Thyroid gland (tissue), 4 donors: ENCODE measurements around the gene SLC12A4. TPM values are rescaled to one million over a fixed set of nuclear protein-coding genes. Genes with fewer than 3 reads are reported as not detected.

Experiments used
- DNase-seq, 2 donors: peaks; one replicate each; pipeline ENCODE4 v3.0.0-alpha.2; 2019
- H3K27ac ChIP-seq, 3 donors: fragments of 200-600 bp; sonication (generic); 1 replicate in 2 of 3; 2 replicates in 1 of 3; pipeline ENCODE4 v1.5.1; 2016 to 2019; ENCODE audit warnings: mild to moderate bottlenecking in 1 of 3, moderate library complexity in 1 of 3
- H3K27me3 ChIP-seq: fragments of 200-600 bp; sonication (generic); one replicate; pipeline ENCODE4 v1.5.1; 2019
- H3K36me3 ChIP-seq, 2 donors: fragments of 200-600 bp; sonication (generic); one replicate each; pipeline ENCODE4 v1.5.1; 2016 to 2019
- H3K4me1 ChIP-seq, 2 donors: fragments of 200-600 bp; sonication (generic); one replicate each; pipeline ENCODE4 v1.5.1; 2017 to 2019
- H3K4me3 ChIP-seq, 3 donors: fragments of 200-600 bp; sonication (generic); replicated peaks in 1 of 3; 1 replicate in 2 of 3; 2 replicates in 1 of 3; pipeline ENCODE4 v1.5.1; 2016; ENCODE audit warnings: mild to moderate bottlenecking in 1 of 3
- H3K9me3 ChIP-seq: fragments of 200-600 bp; sonication (generic); one replicate; pipeline ENCODE4 v1.5.1; 2017
- CTCF ChIP-seq, 6 experiments: fragments of 200-600 bp in 3 of 6; fragments of 450-650 bp in 3 of 6; sonication (generic) in 3 of 6; IDR thresholded peaks; one replicate each; pipeline ENCODE4 v1.5.1; 2016 to 2019; ENCODE audit warnings: antibody characterized with exemption in 6 of 6, mild to moderate bottlenecking in 2 of 6, inconsistent platforms in 1 of 6, moderate library complexity in 1 of 6
- POLR2A ChIP-seq, 2 donors: fragments of 450-650 bp; IDR thresholded peaks; one replicate each; pipeline ENCODE4 v1.6.1; 2017; ENCODE audit warnings: antibody characterized with exemption in 2 of 2, mild to moderate bottlenecking in 2 of 2, moderate library complexity in 1 of 2
- WGBS, 2 donors: methylation state at CpG; one replicate each; pipeline ENCODE4 v1.1.5; 2017; 5-methylcytosine and 5-hydroxymethylcytosine counted together
- intact Hi-C: fragments of 100-400 bp; cut with DNase I; formaldehyde crosslinking; loops from one replicate; pipeline ENCODE4 v1.15.1; 2023
- total RNA-seq, 4 donors: library from RNA; depleted of rRNA; stranded (reverse); fragments of >200 nt; gene quantifications; one replicate each; pipeline ENCODE4 v1.2.3, GENCODE V29; 2016

The SLC12A4 gene
- total RNA-seq, 4 donors from 2014 or later = 47.0 to 65.1 (median 51.7) TPM

GRCh38 chr16:67964477-67965131 is 3.8 kb downstream of the SLC12A4 start:
- TF ChIP-seq POLR2A (IDR thresholded peaks at IDR 0.05) (no peak), CTCF (IDR thresholded peaks at IDR 0.05) (no peak)
- peaks cover 47 to 76% of the 10 kb centered on the region in 2 donors for H3K4me1 ChIP-seq
- no peaks in the 10 kb centered on the region for H3K9me3 ChIP-seq
- H3K27me3 ChIP-seq = no peaks in the 10 kb centered on the region
- H3K36me3 ChIP-seq = peaks cover 14 to 18% of the 10 kb centered on the region in 2 donors
- DNase-seq = no peak
- 90 to 93% methylated on average over 6 of the region's 6 CpGs for WGBS, 2 donors
- no peak overlapping the region for H3K27ac ChIP-seq
- intact Hi-C loops = no loop called here
- H3K4me3 ChIP-seq = no peak overlapping the region

GRCh38 chr16:67963662-67964321 is 4.6 kb downstream of the SLC12A4 start:
- no peak overlapping the region for H3K4me3 ChIP-seq
- intact Hi-C loops = no loop called here
- 64 to 76% methylated on average over 17 to 28 of the region's 32 CpGs for WGBS, 2 donors
- DNase-seq = peak; percentile 61 to 69
- no peaks in the 10 kb centered on the region for H3K27me3 ChIP-seq
- H3K36me3 ChIP-seq = peaks cover 19 to 20% of the 10 kb centered on the region in 2 donors
- peaks cover 47 to 84% of the 10 kb centered on the region in 2 donors for H3K4me1 ChIP-seq
- H3K27ac ChIP-seq = peak overlapping the region in 2 of 3 donors; percentile 29 to 30
- H3K9me3 ChIP-seq = no peaks in the 10 kb centered on the region
- TF ChIP-seq POLR2A (IDR thresholded peaks at IDR 0.05) = no peak
- no peak for TF ChIP-seq CTCF (IDR thresholded peaks at IDR 0.05)

DNA sequence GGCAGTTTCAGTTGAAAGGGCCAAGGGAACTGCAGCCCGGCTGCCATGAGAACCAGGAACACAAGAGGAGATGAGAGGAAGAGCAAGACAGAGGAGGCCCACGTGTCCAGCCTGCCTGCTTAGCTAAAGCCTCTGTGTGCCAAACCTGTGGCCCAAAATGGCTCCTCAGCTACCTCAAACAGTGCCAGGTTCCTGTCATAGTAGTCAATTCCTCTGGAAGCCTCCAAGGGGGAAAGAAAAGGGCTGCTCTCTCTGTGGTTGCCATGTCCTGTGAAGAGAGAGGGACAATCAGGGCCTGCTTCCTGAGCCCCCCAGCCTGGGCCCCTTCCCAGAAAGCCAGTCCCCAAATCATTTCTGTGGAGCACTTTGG is 5.2 kb downstream of the SLC12A4 start:
- H3K36me3 ChIP-seq = peaks cover 23 to 24% of the 10 kb centered on the region in 2 donors
- 71 to 80% methylated on average over 2 of the region's 2 CpGs for WGBS, 2 donors
- peak overlapping the region in 2 of 3 donors; percentile 29 to 30 for H3K27ac ChIP-seq
- TF ChIP-seq CTCF (IDR thresholded peaks at IDR 0.05) (no peak), POLR2A (IDR thresholded peaks at IDR 0.05) (no peak)
- no peak overlapping the region for H3K4me3 ChIP-seq
- peaks cover 47 to 84% of the 10 kb centered on the region in 2 donors for H3K4me1 ChIP-seq
- H3K27me3 ChIP-seq = no peaks in the 10 kb centered on the region
- no peak for DNase-seq
- intact Hi-C loops = no loop called here
- no peaks in the 10 kb centered on the region for H3K9me3 ChIP-seq

GRCh38 chr16:67962135-67962534 is 6.3 kb downstream of the SLC12A4 start:
- WGBS, 2 donors = 93 to 99% methylated on average over 6 to 8 of the region's 8 CpGs
- H3K4me3 ChIP-seq = no peak overlapping the region

More at GRCh38 chr16:67962135-67962534, 6.3 kb downstream of the SLC12A4 start:
- DNase-seq = no peak
- Histone ChIP-seq H3K36me3 (peaks cover 23 to 24% of the 10 kb centered on the region in 2 donors), H3K9me3 (no peaks in the 10 kb centered on the region), H3K27ac (peak overlapping the region in 2 of 3 donors; percentile 15 to 76), H3K4me1 (peaks cover 43 to 79% of the 10 kb centered on the region in 2 donors), H3K27me3 (no peaks in the 10 kb centered on the region)
- no peak for TF ChIP-seq CTCF (IDR thresholded peaks at IDR 0.05)
- no peak for TF ChIP-seq POLR2A (IDR thresholded peaks at IDR 0.05)
- intact Hi-C loops = no loop called here
